Endothelial cell of umbilical vein (primary cell): Measurements from ENCODE around the gene APOH. TPM values are rescaled to one million over a fixed set of nuclear protein-coding genes. Genes with fewer than 3 reads are reported as not detected.
A peak's percentile ranks its signal among the peaks of the same experiment; 100 is the strongest.

Experiments used
- BruUV-seq: library from RNA; stranded (reverse); fragments of 400-500 nt; replicated peaks from 2 replicates; lab custom pipeline; 2021; lab: Mats Ljungman, UMichigan
- CTCF ChIA-PET: fragments of 300-600, 350-600 bp; sonication (Branson Sonifier 250); formaldehyde crosslinking; loops from one replicate; lab custom pipeline; 2021; ENCODE audit warnings: antibody characterized with exemption, inconsistent platforms; lab: Charles Lee
- POLR2A ChIA-PET: fragments of 300-600, 350-600 bp; sonication (Branson Sonifier 250); formaldehyde crosslinking; loops from one replicate; lab custom pipeline; 2021; ENCODE audit warnings: antibody characterized with exemption, inconsistent platforms; lab: Charles Lee
- DNase-seq: peaks from one replicate; pipeline ENCODE4 v3.0.0-alpha.2; 2011; ENCODE audit warnings: low read depth, low spot score
- FAIRE-seq: peaks from 2 replicates; lab custom pipeline; 2011; peaks lifted over from hg19 to GRCh38; lab: Jason Lieb, UNC
- H2AFZ ChIP-seq: 2 replicates; pipeline ENCODE4 v1.6.0; 2012; ENCODE audit warnings: low read depth, low read length, control low read depth, inconsistent platforms
- H3K27ac ChIP-seq: 2 replicates; pipeline ENCODE4 v1.5.1; 2011; ENCODE audit warnings: low read depth, mild to moderate bottlenecking, control low read depth, low read length, moderate library complexity; ENCODE audit not compliant: insufficient read depth
- H3K27me3 ChIP-seq, 2 experiments: 2 replicates each; pipeline versions ENCODE4 v1.6.0 to v1.6.1; 2011; ENCODE audit warnings: low read length in 2 of 2, mixed read lengths in 1 of 2; ENCODE audit not compliant: control insufficient read depth in 2 of 2, insufficient read depth in 2 of 2
- H3K36me3 ChIP-seq, 2 experiments: 2 replicates in 1 of 2; 3 replicates in 1 of 2; pipeline ENCODE4 v1.5.1; 2011; ENCODE audit warnings: low read length in 2 of 2, mild to moderate bottlenecking in 1 of 2, moderate library complexity in 1 of 2; ENCODE audit not compliant: control insufficient read depth in 2 of 2, insufficient read depth in 2 of 2; ENCODE audit errors: extremely low read depth in 1 of 2
- H3K4me1 ChIP-seq: 3 replicates; pipeline ENCODE4 v1.5.1; 2011; ENCODE audit warnings: mild to moderate bottlenecking, low read length; ENCODE audit not compliant: control insufficient read depth, insufficient read depth; ENCODE audit errors: extremely low read depth
- H3K4me2 ChIP-seq: 2 replicates; pipeline ENCODE4 v1.6.1; 2011; ENCODE audit warnings: low read length, control low read depth, mixed read lengths; ENCODE audit not compliant: insufficient read depth
- H3K4me3 ChIP-seq, 3 experiments: fragments of 200-600 bp in 1 of 3; sonication (generic), shearing (Covaris generic) in 1 of 3; replicated peaks in 1 of 3; 2 replicates each; pipeline ENCODE4 v1.5.1; 2011 to 2016; ENCODE audit warnings: control low read depth in 3 of 3, low read length in 3 of 3, mild to moderate bottlenecking in 2 of 3, inconsistent platforms in 1 of 3, low read depth in 1 of 3, moderate library complexity in 1 of 3; ENCODE audit not compliant: insufficient read depth in 1 of 3
- H3K79me2 ChIP-seq: 2 replicates; pipeline ENCODE4 v1.6.0; 2012; ENCODE audit warnings: low read length, inconsistent platforms; ENCODE audit not compliant: control insufficient read depth, insufficient read depth
- H3K9ac ChIP-seq: replicated peaks from 2 replicates; pipeline ENCODE3; 2011; ENCODE audit warnings: low read length, control low read depth; ENCODE audit not compliant: insufficient read depth; ENCODE audit errors: extremely low read depth
- H3K9me1 ChIP-seq: replicated peaks from 3 replicates; pipeline ENCODE4 v1.6.0; 2011; ENCODE audit warnings: mild to moderate bottlenecking, low read length; ENCODE audit not compliant: control insufficient read depth, insufficient read depth; ENCODE audit errors: extremely low read depth
- H3K9me3 ChIP-seq: replicated peaks from 2 replicates; pipeline ENCODE4 v1.5.1; 2012; ENCODE audit warnings: low read length, inconsistent platforms; ENCODE audit not compliant: control insufficient read depth, insufficient read depth
- H4K20me1 ChIP-seq: replicated peaks from 2 replicates; pipeline ENCODE3; 2011; ENCODE audit warnings: mild to moderate bottlenecking, low read length; ENCODE audit not compliant: control insufficient read depth, insufficient read depth; ENCODE audit errors: extremely low read depth
- GATA2 ChIP-seq: IDR thresholded peaks from 2 replicates; pipeline ENCODE4 v1.7.0; 2011; ENCODE audit warnings: low read depth, mild to moderate bottlenecking, moderate library complexity, mixed read lengths, low read length; ENCODE audit not compliant: insufficient read length, insufficient read depth
- JUN ChIP-seq: IDR thresholded peaks from 2 replicates; pipeline ENCODE4 v1.6.1; 2011; ENCODE audit warnings: borderline replicate concordance, low read depth; ENCODE audit not compliant: insufficient read length, insufficient read depth
- MYC ChIP-seq: IDR thresholded peaks from one replicate; pipeline ENCODE4 v1.6.1; 2011; ENCODE audit warnings: mild to moderate bottlenecking, low read depth, low read length
- dilution Hi-C: fragments of 300-500 bp; cut with MboI; formaldehyde crosslinking; loops from one replicate; pipeline ENCODE4 v1.15.0; 2019; ENCODE audit warnings: low sequenced_read_pairs; ENCODE audit not compliant: extremely low pct_ligation_motif_present
- intact Hi-C: fragments of 100-400 bp; cut with micrococcal nuclease; formaldehyde crosslinking; loops from one replicate; pipeline ENCODE4 v1.10.0; 2022
- polyA plus RNA-seq, 4 experiments: library from polyadenylated mRNA; depleted of rRNA in 3 of 4; stranded (reverse) in 3 of 4; unstranded in 1 of 4; fragments of >200 nt; gene quantifications; 2 replicates each; pipeline versions ENCODE4 v1.2.1 to v1.2.3, GENCODE V29; 2011 to 2012; ENCODE audit warnings: missing spikeins in 1 of 4
- total RNA-seq: library from RNA; stranded (reverse); gene quantifications from 2 replicates; pipeline ENCODE4 v1.2.3, GENCODE V29; 2021
- TF ChIP-seq, protein P1 (sequence below), 2 donors: IDR thresholded peaks; 1 replicate in 1 of 2; 2 replicates in 1 of 2; pipeline ENCODE4 v1.5.1; 2011; ENCODE audit warnings: low read length in 2 of 2, mild to moderate bottlenecking in 2 of 2, moderate library complexity in 2 of 2, control low read depth in 1 of 2, inconsistent platforms in 1 of 2, low read depth in 1 of 2; ENCODE audit not compliant: insufficient read depth in 1 of 2; ENCODE audit errors: extremely low read depth in 1 of 2

APOH gene
- total and polyA plus RNA-seq, 2 donors (not counting 3 experiments of a cell fraction or from before 2014, with no cell fraction given), result not detected

DNA sequence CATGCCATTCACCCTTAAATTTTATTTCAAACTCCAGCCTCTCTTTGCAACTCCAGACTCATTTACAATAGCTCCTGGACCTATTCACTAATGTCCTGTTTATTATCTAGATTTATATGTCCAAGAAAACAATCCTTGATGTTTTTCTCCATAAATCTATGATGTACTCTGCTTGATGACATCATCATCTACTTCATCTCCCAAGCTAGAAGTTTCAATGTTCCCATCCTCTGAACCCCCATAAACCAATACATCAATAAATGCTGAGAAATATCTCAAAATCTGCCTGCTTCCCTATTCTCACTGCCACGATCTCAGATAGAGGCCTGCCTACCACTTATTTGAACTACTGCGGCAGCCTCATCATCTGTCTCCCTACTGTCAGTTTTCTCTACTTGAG lies 41.5 kb downstream of the APOH start:
- peaks cover 3% of the 10 kb centered on the region for H3K79me2 ChIP-seq
- peaks cover 22% of the 10 kb centered on the region for H3K4me1 ChIP-seq
- DNase-seq (no peak), FAIRE-seq (no peak)
- H3K36me3 ChIP-seq, result no peaks in the 10 kb centered on the region
- H3K27me3 ChIP-seq, result no peaks in the 10 kb centered on the region
- no peaks in the 10 kb centered on the region for H3K9me3 ChIP-seq
- no peak overlapping the region for H3K4me2 ChIP-seq
- H3K9me1 ChIP-seq, result no peaks in the 10 kb centered on the region
- no peaks in the 10 kb centered on the region for H4K20me1 ChIP-seq
- no TSS peak for BruUV-seq
- no peak overlapping the region for H3K4me3 ChIP-seq
- H2AFZ ChIP-seq, result no peak overlapping the region
- no peak overlapping the region for H3K9ac ChIP-seq
- intact Hi-C loops (no loop called here), dilution Hi-C loops (no loop called here)
- TF ChIP-seq JUN (peak; percentile 20), MYC (no peak)
- CTCF ChIA-PET, result interaction anchor here (1.2 kb wide), 1 partner anchor 11 kb away, joined by 3 read pairs; no protein-coding TSS in a partner anchor
- no peak overlapping the region for H3K27ac ChIP-seq
- POLR2A ChIA-PET, result no interaction called here

- dilution Hi-C loops, result no loop called here
- DNase-seq (no peak), FAIRE-seq (no peak)
- peaks cover 3% of the 10 kb centered on the region for H3K79me2 ChIP-seq
- H2AFZ ChIP-seq, result no peak overlapping the region
- no peak overlapping the region for H3K4me2 ChIP-seq
- POLR2A ChIA-PET, result no interaction called here
- no peaks in the 10 kb centered on the region for H4K20me1 ChIP-seq
- peaks cover 0 to 1% of the 10 kb centered on the region in 2 experiments for H3K36me3 ChIP-seq
- H3K9me3 ChIP-seq, result no peaks in the 10 kb centered on the region
- BruUV-seq, result no TSS peak
- H3K9ac ChIP-seq, result no peak overlapping the region
- CTCF ChIA-PET, result no interaction called here
- TF ChIP-seq JUN, result no peak
- TF ChIP-seq, protein P1, sequence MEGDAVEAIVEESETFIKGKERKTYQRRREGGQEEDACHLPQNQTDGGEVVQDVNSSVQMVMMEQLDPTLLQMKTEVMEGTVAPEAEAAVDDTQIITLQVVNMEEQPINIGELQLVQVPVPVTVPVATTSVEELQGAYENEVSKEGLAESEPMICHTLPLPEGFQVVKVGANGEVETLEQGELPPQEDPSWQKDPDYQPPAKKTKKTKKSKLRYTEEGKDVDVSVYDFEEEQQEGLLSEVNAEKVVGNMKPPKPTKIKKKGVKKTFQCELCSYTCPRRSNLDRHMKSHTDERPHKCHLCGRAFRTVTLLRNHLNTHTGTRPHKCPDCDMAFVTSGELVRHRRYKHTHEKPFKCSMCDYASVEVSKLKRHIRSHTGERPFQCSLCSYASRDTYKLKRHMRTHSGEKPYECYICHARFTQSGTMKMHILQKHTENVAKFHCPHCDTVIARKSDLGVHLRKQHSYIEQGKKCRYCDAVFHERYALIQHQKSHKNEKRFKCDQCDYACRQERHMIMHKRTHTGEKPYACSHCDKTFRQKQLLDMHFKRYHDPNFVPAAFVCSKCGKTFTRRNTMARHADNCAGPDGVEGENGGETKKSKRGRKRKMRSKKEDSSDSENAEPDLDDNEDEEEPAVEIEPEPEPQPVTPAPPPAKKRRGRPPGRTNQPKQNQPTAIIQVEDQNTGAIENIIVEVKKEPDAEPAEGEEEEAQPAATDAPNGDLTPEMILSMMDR (IDR thresholded peaks at IDR 0.05; ENCODE audit: extremely low read depth in 1 of 2, insufficient read depth in 1 of 2, low read depth in 1 of 2, low read length in 2 of 2), result no peak
- no peak for TF ChIP-seq MYC
- TF ChIP-seq GATA2, result no peak
- no peaks in the 10 kb centered on the region for H3K27me3 ChIP-seq
- no peak overlapping the region for H3K27ac ChIP-seq
- no peaks in the 10 kb centered on the region for H3K9me1 ChIP-seq
- H3K4me3 ChIP-seq, result no peak overlapping the region
- intact Hi-C loops, result no loop called here
- peaks cover 8% of the 10 kb centered on the region for H3K4me1 ChIP-seq
Measured at GRCh38 chr17:66185862-66186261, 43.4 kb downstream of the APOH start.
